Prostate gland (tissue), 2 donors: ENCODE data around the gene APBA2. TPM values are rescaled to one million over a fixed set of nuclear protein-coding genes. Genes with fewer than 3 reads are reported as not detected.

Experiments used
- DNase-seq: peaks from one replicate; pipeline ENCODE4 v3.0.0-alpha.2; 2019; ENCODE audit warnings: low spot score
- H3K27ac ChIP-seq, 2 donors: fragments of 200-600 bp; sonication (generic); 2 replicates each; pipeline ENCODE4 v1.5.1; 2017 to 2019
- H3K27me3 ChIP-seq: fragments of 200-600 bp; sonication (generic); replicated peaks from 2 replicates; pipeline ENCODE4 v1.5.1; 2019; ENCODE audit not compliant: insufficient read depth
- H3K36me3 ChIP-seq, 2 donors: fragments of 200-600 bp; sonication (generic); 1 replicate in 1 of 2; 2 replicates in 1 of 2; pipeline versions ENCODE4 v1.5.1 to v1.8.1; 2017 to 2019
- H3K4me1 ChIP-seq: fragments of 200-600 bp; sonication (generic); replicated peaks from 2 replicates; pipeline ENCODE4 v1.5.1; 2019
- H3K4me3 ChIP-seq, 2 donors: fragments of 200-600 bp; sonication (generic); 2 replicates each; pipeline ENCODE4 v1.5.1; 2017 to 2019
- H3K9me3 ChIP-seq: fragments of 200-600 bp; sonication (generic); 2 replicates; pipeline ENCODE4 v1.5.1; 2017
- POLR2A ChIP-seq: fragments of 450-650 bp; IDR thresholded peaks from one replicate; pipeline ENCODE4 v1.6.1; 2016; ENCODE audit warnings: antibody characterized with exemption, mild to moderate bottlenecking
- POLR2AphosphoS5 ChIP-seq: sonication (generic); formaldehyde crosslinking; IDR thresholded peaks from one replicate; pipeline ENCODE4 v1.6.1; 2017; ENCODE audit warnings: antibody characterized with exemption
- WGBS: methylation state at CpG from one replicate; pipeline ENCODE4 v1.1.5; 2018; 5-methylcytosine and 5-hydroxymethylcytosine counted together
- intact Hi-C: fragments of 100-400 bp; cut with DNase I; formaldehyde crosslinking; loops from one replicate; pipeline ENCODE4 v1.14.2; 2022
- total RNA-seq, 2 donors: library from RNA; depleted of rRNA; stranded (reverse); fragments of >200 nt; gene quantifications; one replicate each; pipeline ENCODE4 v1.1.0, GENCODE V29; 2016
- TF ChIP-seq, protein P1 (sequence below), 4 experiments: fragments of 200-600 bp in 2 of 4; fragments of 450-650 bp in 2 of 4; sonication (generic) in 2 of 4; IDR thresholded peaks; 1 replicate in 3 of 4; 2 replicates in 1 of 4; pipeline ENCODE4 v1.5.1; 2016 to 2019; ENCODE audit warnings: antibody characterized with exemption in 4 of 4, mild to moderate bottlenecking in 2 of 4, moderate library complexity in 2 of 4

Gene APBA2
- total RNA-seq, 2 donors from 2014 or later = 2.6 to 25.3 TPM

DNA sequence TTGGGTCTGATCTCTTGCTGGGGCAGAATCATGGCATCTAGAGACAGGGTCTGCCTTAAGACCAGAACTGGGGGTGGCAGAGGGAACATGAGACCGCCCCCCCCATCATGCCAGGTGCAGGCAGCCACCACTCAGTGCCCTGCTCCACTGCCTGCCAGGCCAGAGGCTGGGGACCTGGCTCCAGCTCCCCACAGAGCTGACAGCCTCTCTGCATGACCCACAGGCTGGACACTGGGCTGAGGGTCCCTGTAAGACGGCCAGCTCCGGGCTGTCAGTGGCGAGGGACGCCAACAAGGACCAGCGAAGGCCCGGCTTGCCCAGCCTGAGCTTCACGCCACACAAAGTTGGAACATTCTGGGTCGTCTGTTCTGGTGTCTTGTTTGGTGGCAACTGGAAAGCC is 238.2 kb downstream of the APBA2 start:
- no peak overlapping the region for H3K4me3 ChIP-seq
- H3K27me3 ChIP-seq = no peaks in the 10 kb centered on the region
- DNase-seq = no peak
- TF ChIP-seq POLR2A = no peak
- TF ChIP-seq, protein P1, sequence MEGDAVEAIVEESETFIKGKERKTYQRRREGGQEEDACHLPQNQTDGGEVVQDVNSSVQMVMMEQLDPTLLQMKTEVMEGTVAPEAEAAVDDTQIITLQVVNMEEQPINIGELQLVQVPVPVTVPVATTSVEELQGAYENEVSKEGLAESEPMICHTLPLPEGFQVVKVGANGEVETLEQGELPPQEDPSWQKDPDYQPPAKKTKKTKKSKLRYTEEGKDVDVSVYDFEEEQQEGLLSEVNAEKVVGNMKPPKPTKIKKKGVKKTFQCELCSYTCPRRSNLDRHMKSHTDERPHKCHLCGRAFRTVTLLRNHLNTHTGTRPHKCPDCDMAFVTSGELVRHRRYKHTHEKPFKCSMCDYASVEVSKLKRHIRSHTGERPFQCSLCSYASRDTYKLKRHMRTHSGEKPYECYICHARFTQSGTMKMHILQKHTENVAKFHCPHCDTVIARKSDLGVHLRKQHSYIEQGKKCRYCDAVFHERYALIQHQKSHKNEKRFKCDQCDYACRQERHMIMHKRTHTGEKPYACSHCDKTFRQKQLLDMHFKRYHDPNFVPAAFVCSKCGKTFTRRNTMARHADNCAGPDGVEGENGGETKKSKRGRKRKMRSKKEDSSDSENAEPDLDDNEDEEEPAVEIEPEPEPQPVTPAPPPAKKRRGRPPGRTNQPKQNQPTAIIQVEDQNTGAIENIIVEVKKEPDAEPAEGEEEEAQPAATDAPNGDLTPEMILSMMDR (IDR thresholded peaks at IDR 0.05) = no peak
- TF ChIP-seq POLR2AphosphoS5 = no peak
- no peak overlapping the region for H3K27ac ChIP-seq
- 96% methylated on average over 9 of the region's 9 CpGs for WGBS
- H3K4me1 ChIP-seq = no peaks in the 10 kb centered on the region
- no peaks in the 10 kb centered on the region for H3K36me3 ChIP-seq
- intact Hi-C loops = no loop called here
- H3K9me3 ChIP-seq = no peaks in the 10 kb centered on the region

DNA sequence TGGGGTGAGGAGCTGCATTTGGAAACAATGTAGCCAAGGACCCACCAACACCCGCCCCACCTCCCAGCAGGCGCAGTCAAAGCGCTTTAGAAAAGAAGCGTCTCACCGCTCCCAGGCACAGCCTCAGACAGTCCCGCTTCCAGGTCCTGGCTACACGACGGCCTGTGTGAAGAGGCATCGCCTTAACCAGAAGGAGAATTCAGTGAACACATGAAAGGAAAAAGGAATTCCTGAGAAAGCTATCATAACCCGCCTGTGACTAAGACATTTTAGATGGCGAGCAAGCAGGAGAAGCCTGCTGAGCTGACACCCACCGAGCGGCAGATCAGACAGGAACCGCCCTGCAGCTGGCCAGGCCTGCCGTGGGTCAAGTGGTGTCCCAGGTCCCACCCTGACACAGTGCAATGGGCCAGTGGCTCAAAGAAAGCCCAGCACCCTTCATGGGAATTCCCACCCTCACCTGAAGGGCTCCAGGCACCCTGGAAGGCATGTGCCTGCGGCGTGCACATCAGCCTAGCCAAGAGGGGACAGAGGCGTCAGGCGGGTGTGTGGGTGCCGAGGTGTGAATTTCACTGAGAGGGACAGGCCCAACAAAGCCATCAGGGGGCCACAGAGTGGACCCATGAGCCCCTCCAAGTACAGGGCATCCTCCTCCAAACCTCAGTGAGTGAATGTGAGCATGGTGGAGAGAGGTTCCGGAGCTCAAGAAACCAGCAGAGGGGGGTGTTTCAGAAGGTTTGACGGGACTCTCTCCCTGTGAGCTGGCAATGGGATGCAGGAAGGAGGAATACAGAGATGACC is 239.0 kb downstream of the APBA2 start:
- H3K4me3 ChIP-seq = no peak overlapping the region
- DNase-seq = no peak
- H3K9me3 ChIP-seq = no peaks in the 10 kb centered on the region
- no peaks in the 10 kb centered on the region for H3K36me3 ChIP-seq
- H3K4me1 ChIP-seq = no peaks in the 10 kb centered on the region
- H3K27me3 ChIP-seq = peaks cover 4% of the 10 kb centered on the region
- H3K27ac ChIP-seq = no peak overlapping the region
- WGBS = 81% methylated on average over 22 of the region's 22 CpGs
- intact Hi-C loops = no loop called here
- TF ChIP-seq, protein P1 (IDR thresholded peaks at IDR 0.05) = no peak
- TF ChIP-seq POLR2AphosphoS5 (no peak), POLR2A (no peak)

DNA sequence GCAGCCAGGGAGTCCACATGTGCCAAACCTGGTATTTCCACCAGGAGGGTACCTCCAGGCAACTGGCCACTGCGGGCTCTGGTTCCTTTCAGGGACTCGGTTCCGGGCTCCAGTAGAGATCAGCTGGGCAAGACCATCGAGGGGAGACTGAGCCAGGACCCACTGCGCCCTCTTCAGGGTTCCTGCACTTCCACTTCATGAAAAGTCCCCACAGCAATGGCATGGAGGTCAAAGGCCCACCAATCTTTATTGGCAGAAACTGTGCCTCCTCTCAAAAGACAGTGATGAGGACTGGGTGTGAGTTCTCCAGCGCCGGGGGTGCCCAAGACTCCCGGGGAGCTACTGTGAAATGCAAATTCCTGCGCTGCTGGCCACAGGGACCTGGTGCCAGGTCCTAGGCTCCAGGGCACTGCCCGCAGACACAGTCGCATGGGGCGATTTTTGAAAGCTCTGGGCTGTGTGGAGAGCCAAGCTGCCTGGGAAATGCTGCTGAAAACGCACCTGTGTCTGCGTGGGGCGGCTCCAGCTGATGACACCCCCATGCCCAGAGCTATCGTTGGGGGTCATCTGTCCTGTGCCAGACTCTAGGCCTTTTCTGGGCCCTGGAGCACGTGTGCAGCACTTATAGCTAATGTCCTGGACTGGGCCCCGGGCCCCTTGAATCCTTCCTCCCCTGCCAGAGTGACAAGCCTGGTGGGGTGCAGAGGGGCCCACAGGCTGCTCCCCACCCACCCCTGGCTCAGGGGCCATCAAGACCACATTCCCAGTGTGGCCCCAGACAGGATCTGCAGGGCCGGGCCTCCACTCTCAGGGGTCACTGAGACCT is 239.8 kb downstream of the APBA2 start:
- Histone ChIP-seq H3K27ac (no peak overlapping the region), H3K4me3 (no peak overlapping the region), H3K9me3 (no peaks in the 10 kb centered on the region), H3K4me1 (no peaks in the 10 kb centered on the region), H3K36me3 (no peaks in the 10 kb centered on the region), H3K27me3 (peaks cover 6% of the 10 kb centered on the region)
- intact Hi-C loops = no loop called here
- DNase-seq = no peak
- TF ChIP-seq POLR2A (no peak), POLR2AphosphoS5 (no peak)
- TF ChIP-seq, protein P1 (IDR thresholded peaks at IDR 0.05) = no peak
- 95% methylated on average over 17 of the region's 19 CpGs for WGBS

DNA sequence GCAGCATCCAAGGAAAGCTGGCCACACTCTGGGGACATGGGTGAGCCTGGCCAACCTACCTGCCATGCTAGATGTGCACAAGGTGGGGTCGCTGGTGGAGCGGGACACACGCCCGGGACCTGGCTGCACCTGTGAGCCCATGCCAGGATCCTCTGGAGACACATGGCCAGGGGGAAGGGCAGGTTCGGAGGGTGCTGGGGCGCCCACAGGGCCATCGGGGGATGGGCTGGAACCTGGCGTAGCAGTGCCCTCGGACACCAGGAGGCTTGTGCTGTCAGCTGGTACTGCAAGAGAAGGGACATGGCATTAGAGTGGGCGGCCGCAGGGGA is 240.4 kb downstream of the APBA2 start:
- no peak overlapping the region for H3K4me3 ChIP-seq
- no peaks in the 10 kb centered on the region for H3K36me3 ChIP-seq
- DNase-seq = no peak
- H3K4me1 ChIP-seq = no peaks in the 10 kb centered on the region
- no peak overlapping the region for H3K27ac ChIP-seq
- intact Hi-C loops = no loop called here
- no peaks in the 10 kb centered on the region for H3K9me3 ChIP-seq
- WGBS = 87% methylated on average over 11 of the region's 11 CpGs
- TF ChIP-seq POLR2A = no peak
- TF ChIP-seq POLR2AphosphoS5 = no peak
- TF ChIP-seq, protein P1 (IDR thresholded peaks at IDR 0.05) = no peak
- peaks cover 6% of the 10 kb centered on the region for H3K27me3 ChIP-seq
